Psoas muscle (tissue), 8 donors: Measurements from ENCODE around the gene LAP3. TPM values are rescaled to one million over a fixed set of nuclear protein-coding genes. Genes with fewer than 3 reads are reported as not detected.

Source experiments
- ATAC-seq, 4 donors: fragments of 200-7000 bp; cut with Tn5 transposase; one replicate each; pipeline ENCODE4 v1.9.1; 2020; ENCODE audit warnings: moderate library complexity in 3 of 4, mild to moderate bottlenecking in 2 of 4
- DNase-seq, 2 donors: peaks; one replicate each; pipeline ENCODE4 v3.0.0-alpha.2; 2020
- H3K27ac ChIP-seq: fragments of 200-600 bp; one replicate; pipeline ENCODE4 v1.8.0; 2022
- H3K27me3 ChIP-seq, 3 donors: fragments of 200-600 bp in 1 of 3; one replicate each; pipeline versions ENCODE4 v1.6.1 to v1.8.0; 2013 to 2022; ENCODE audit warnings: low read length in 2 of 3, mild to moderate bottlenecking in 2 of 3, moderate library complexity in 1 of 3; ENCODE audit not compliant: insufficient read depth in 3 of 3
- H3K36me3 ChIP-seq, 2 donors: fragments of 200-600 bp in 1 of 2; one replicate each; pipeline versions ENCODE4 v1.6.1 to v1.8.0; 2013 to 2022; ENCODE audit warnings: low read depth in 1 of 2, mild to moderate bottlenecking in 1 of 2, moderate library complexity in 1 of 2; ENCODE audit not compliant: insufficient read depth in 1 of 2
- H3K4me1 ChIP-seq: fragments of 200-600 bp; one replicate; pipeline ENCODE4 v1.8.0; 2022
- H3K4me3 ChIP-seq: fragments of 200-600 bp; one replicate; pipeline ENCODE4 v1.8.0; 2022; ENCODE audit warnings: mild to moderate bottlenecking
- H3K9me3 ChIP-seq: fragments of 200-600 bp; one replicate; pipeline ENCODE4 v1.8.0; 2022
- CTCF ChIP-seq: fragments of 200-600 bp; IDR thresholded peaks from one replicate; pipeline ENCODE4 v1.8.0; 2022; ENCODE audit warnings: antibody characterized with exemption
- WGBS, 3 donors: extraction: QIAGEN DNeasy Blood & Tissue Kit; methylation state at CpG; one replicate each; pipeline versions ENCODE4 v1.1.6 to v1.1.7; 2013; 5-methylcytosine and 5-hydroxymethylcytosine counted together
- intact Hi-C, 2 donors: fragments of 100-400 bp; cut with DNase I; formaldehyde crosslinking; loops; one replicate each; pipeline versions ENCODE4 v1.11.0 to v1.14.2; 2022
- polyA plus RNA-seq, 3 donors: library from polyadenylated mRNA; stranded (reverse); fragments of 200-250 nt; gene quantifications; one replicate each; pipeline ENCODE4 v1.2.3, GENCODE V29; 2013
- total RNA-seq, 4 donors: library from RNA; stranded (reverse); fragmentation: NEBNext Ultra II Directional in 2 of 4; extraction: Animal tissue kit (Norgen Biotek cat#: 25700) in 2 of 4; gene quantifications; one replicate each; pipeline versions ENCODE4 v1.2.1 to v1.2.4, GENCODE V29; 2021 to 2023
- donor health status: healthy with polysubstance abuse.
- donor health status: DM: no; HTN: no; CAD: no; lungs with moderate emphysema.
- donor health status: Bipolar disorder and iron deficiency.
- donor health status: healthy.
- donor health status: DM: yes; HTN: yes; CAD: no.
- donor health status: DM: no; HTN: no; CAD: no.
- donor health status: DM: no; HTN: no; CAD: no.
- donor health status: DM: yes; HTN: yes; CAD: no.

LAP3 gene
- total and polyA plus RNA-seq, 7 donors: 44.6 to 82.4 (median 61.4) TPM

- H3K36me3 ChIP-seq: peaks cover 2 to 14% of the 10 kb centered on the region in 2 donors
- no peaks in the 10 kb centered on the region for H3K9me3 ChIP-seq
- TF ChIP-seq CTCF: no peak
- no peaks in the 10 kb centered on the region for H3K27me3 ChIP-seq
- no peak for DNase-seq
- peaks cover 39% of the 10 kb centered on the region for H3K4me1 ChIP-seq
- 1% methylated on average over 23 of the region's 23 CpGs for WGBS, 3 donors
- H3K27ac ChIP-seq: peak overlapping the region; percentile 90
- H3K4me3 ChIP-seq: peak overlapping the region; percentile 81
- intact Hi-C loops: loop anchor here in 1 of 2 donors (5.0 kb wide), 2 partner anchors 37 to 198 kb away; partner anchors contain the start of genes DCAF16, LAP3 and NCAPG
- ATAC-seq: peak; percentile 76 to 79 (median 78)
Measured at GRCh38 chr4:17613761-17614415, 36.9 kb downstream of the LAP3 start.

- peaks cover 46% of the 10 kb centered on the region for H3K4me1 ChIP-seq
- H3K27ac ChIP-seq: peak within 1 kb of the TSS; percentile 90
- peak; percentile 88 to 96 (median 92) for ATAC-seq
- H3K36me3 ChIP-seq: peaks cover 2 to 13% of the 10 kb centered on the region in 2 donors
- DNase-seq: peak; percentile 96 to 98
- no peak for TF ChIP-seq CTCF
- intact Hi-C loops: loop anchor here in 1 of 2 donors (5.0 kb wide), 2 partner anchors 37 to 198 kb away; partner anchors contain the start of genes DCAF16, LAP3 and NCAPG
- no peaks in the 10 kb centered on the region for H3K9me3 ChIP-seq
- peak within 1 kb of the TSS; percentile 81 for H3K4me3 ChIP-seq
- 0 to 1% (median 0%) methylated on average over 46 of the region's 46 CpGs for WGBS, 3 donors
- H3K27me3 ChIP-seq: no peaks in the 10 kb centered on the region
Measured at GRCh38 chr4:17614416-17615299, 37.7 kb downstream of the LAP3 start, which contains the start of gene MED28. Gene MED28 (plus strand): TSS chr4:17614641. CDS start chr4:17614655, 14 bp downstream.

- H3K4me1 ChIP-seq: peaks cover 59% of the 10 kb centered on the region
- ATAC-seq (no peak), DNase-seq (no peak)
- no peaks in the 10 kb centered on the region for H3K27me3 ChIP-seq
- intact Hi-C loops: no loop called here
- H3K27ac ChIP-seq: peak overlapping the region; percentile 90
- peak overlapping the region; percentile 81 for H3K4me3 ChIP-seq
- H3K36me3 ChIP-seq: peaks cover 2 to 23% of the 10 kb centered on the region in 2 donors
- WGBS, 3 donors: 58 to 76% (median 60%) methylated on average over 5 of the region's 5 CpGs
- H3K9me3 ChIP-seq: no peaks in the 10 kb centered on the region
- TF ChIP-seq CTCF: no peak
Measured at GRCh38 chr4:17616283-17616682, 39.3 kb downstream of the LAP3 start.

GRCh38 chr4:17618926-17619325 lies 41.9 kb downstream of the LAP3 start:
- Histone ChIP-seq H3K27ac (peak overlapping the region; percentile 83), H3K9me3 (no peaks in the 10 kb centered on the region), H3K36me3 (peaks cover 11 to 49% of the 10 kb centered on the region in 2 donors), H3K4me3 (peak overlapping the region; percentile 48), H3K27me3 (no peaks in the 10 kb centered on the region), H3K4me1 (peaks cover 74% of the 10 kb centered on the region)
- 0 to 37% (median 13%) methylated on average over 1 of the region's 1 CpG for WGBS, 3 donors
- intact Hi-C loops: no loop called here
- no peak for TF ChIP-seq CTCF
- ATAC-seq: peak in 3 of 4 donors; percentile 19 to 49 (median 34)
- DNase-seq: no peak
